Lung microvascular endothelial cell (primary cell): ENCODE measurements around the gene EML4. TPM values are rescaled to one million over a fixed set of nuclear protein-coding genes. Genes with fewer than 3 reads are reported as not detected.

Source experiments
- DNase-seq, 2 donors: peaks; one replicate each; pipeline versions ENCODE4 v3.0.0 to v3.0.0-alpha.2; 2010; ENCODE audit warnings: low read depth in 2 of 2
- total RNA-seq: library from RNA; depleted of rRNA; stranded (reverse); fragments of >200 nt; gene quantifications from 2 replicates; pipeline ENCODE4 v1.2.1, GENCODE V29; 2014

The EML4 gene
- total RNA-seq, 1 donor from 2014 or later = 12.5 TPM

DNA sequence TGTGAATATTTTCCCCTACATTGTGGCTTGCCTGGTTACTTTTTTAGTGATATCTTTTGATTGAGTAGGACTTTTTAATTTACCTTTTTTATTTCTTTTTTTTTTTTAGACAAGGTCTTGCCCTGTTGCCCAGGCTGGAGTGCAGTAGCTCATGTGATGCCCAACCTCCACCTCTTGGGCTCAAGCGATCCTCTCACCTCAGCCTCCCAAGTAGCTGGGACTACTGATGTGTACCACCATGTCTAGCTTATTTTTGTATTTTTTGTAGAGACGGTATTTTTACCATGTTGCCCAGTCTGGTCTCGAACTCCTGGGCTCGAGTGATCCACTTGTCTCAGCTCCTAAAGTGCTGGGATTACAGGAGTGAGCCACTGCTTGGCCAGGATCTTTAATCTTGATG is 25.3 kb downstream of the EML4 start:
- DNase-seq = no peak

DNA sequence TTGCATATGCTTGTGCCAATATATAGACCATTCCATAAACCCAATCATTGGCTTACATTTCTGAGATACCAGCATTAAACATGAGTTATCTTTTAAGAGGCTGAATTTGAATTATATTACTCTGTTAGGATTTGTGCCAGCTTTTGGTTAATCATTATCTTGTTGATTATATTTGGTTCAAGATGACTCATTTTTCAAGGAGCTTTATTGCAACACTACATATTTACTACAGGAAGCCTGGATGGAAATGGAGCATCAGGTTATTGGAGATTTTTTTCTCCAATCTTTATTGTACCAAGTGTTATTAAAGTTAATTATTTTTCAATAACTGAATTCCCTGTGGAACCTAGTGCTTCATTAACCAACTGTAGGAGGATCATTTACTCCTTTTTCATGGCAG is 26.4 kb downstream of the EML4 start:
- peak in 1 of 2 donors; percentile 37 for DNase-seq

DNA sequence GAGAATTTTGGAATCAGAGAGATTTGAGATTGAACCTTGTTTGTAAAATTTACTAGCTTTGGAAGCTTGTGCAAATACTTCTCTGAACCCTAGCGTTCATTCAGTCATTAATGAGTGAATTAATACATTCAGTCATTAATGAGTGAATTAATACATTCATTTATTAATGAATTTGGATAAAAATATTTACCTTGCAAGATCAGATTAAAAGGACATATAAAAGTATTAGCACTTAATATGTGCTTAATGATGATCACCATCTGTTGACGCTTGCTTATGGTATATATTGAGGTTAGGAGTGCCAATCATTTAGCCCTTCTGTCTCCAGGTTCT is 26.9 kb downstream of the EML4 start:
- no peak for DNase-seq

DNA sequence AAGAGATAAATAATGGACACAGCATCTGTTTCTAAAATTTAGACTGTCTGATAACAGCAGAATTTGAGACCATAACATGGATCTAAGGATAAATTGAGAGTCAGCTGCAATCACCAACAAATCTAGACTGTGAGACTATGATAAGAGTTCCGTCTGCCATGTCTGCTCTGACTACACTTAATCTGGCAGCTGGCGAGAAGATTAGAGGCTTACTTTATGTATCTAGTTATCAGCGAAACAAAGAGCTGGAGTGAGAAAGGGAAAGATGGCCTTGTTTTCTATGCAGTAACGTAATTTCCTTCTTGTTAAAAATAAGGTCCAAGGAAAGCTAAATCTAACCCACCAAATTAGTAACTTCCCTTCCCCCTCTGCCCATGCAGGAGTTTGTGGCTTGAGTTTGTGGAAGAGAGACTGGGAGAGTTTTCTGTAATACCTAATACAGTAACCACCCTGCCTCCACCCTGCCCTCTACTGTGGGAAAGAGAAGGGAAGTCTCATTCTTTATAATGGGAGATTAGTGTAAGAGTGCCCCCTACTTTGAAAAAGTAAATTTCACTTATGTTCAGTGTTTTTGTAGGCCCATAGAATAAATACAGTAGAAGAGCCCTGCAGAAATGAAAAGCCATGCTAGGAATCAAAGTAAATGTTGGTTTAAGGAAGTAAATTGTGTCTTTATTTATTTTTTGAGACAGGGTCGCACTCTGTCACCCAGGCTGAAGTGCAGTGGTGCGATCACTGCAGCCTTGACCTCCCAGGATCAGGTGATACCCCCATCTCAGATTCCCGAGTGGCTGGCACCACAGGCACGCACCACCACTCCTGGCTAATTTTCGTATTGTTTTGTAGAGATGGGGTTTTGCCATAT is 27.5 kb downstream of the EML4 start:
- DNase-seq = peak; percentile 47 to 57

DNA sequence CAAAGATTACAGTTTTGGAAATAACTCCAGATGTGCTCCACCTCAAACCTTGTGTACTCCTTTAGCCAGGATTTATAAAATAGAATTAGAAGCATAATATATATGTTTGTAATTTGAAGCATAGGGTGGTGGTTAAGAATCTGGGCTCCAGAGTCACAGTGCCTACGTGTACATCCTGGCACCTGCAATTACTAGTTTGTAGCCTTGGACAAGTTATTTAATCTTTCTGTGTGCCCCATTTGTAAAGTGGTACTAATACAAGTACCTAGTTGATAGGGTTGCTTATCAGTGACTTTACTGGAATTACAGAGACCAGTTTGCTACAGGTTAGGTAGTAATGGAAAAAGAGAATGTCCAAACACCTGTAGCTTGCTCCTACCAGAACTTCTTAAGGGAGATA is 28.6 kb downstream of the EML4 start:
- no peak for DNase-seq

DNA sequence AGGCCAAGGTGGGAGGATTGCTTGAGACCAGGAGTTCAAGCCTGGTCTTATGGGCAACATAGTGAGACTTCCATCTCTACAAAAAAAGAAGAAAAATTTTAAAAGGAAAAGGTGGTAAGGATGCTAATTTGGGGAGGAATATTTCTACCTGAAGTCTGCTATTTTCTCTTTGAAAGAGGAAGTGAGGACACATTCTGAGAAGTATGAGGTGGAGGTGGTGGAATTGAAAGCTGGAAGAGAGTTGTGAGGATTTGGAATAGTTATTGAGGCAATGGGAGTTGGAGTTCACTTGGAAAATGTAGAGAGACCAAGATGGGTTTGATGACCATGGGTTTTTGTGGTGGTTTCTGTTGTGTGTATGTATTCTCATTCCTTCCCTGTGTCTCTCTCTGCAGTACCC is 29.3 kb downstream of the EML4 start:
- no peak for DNase-seq

DNA sequence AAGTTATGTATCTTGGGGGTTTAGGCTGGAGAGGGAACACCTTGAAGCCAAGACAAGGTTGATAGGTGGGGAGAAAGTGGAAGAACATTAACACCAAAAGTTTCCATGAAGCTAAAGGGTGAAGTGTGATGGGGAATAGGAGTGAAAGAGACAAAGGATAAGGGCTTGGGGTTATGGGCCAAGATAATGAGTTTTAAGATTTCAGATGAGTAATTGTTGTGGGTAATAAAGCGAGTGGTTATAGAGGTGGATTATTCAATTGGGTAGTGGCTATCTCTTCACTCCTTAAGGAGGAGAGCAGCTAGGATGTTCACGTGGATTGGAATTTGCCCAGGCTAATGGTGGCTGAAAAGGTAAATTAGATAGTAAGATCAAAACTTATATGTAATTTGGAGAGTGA is 29.8 kb downstream of the EML4 start:
- DNase-seq = no peak

DNA sequence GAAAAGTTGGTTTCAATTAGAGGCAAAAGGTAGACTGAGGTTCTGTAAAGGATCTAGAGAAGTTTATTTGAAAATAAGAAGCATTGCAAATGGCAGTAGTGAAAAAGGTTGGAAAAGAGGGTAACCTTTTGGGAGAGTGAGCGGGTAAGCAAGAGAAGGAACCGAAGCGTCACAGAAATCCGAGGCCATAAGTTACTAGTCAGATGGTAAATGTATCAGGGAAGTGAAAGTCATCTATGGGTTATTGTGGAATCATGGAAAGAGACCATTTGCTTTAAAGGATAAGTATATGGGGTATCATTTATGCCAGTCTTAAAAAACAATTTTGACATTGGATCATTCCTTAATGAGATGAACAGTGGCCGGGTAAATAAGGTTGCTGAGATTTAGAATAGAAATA is 30.5 kb downstream of the EML4 start:
- no peak for DNase-seq

DNA sequence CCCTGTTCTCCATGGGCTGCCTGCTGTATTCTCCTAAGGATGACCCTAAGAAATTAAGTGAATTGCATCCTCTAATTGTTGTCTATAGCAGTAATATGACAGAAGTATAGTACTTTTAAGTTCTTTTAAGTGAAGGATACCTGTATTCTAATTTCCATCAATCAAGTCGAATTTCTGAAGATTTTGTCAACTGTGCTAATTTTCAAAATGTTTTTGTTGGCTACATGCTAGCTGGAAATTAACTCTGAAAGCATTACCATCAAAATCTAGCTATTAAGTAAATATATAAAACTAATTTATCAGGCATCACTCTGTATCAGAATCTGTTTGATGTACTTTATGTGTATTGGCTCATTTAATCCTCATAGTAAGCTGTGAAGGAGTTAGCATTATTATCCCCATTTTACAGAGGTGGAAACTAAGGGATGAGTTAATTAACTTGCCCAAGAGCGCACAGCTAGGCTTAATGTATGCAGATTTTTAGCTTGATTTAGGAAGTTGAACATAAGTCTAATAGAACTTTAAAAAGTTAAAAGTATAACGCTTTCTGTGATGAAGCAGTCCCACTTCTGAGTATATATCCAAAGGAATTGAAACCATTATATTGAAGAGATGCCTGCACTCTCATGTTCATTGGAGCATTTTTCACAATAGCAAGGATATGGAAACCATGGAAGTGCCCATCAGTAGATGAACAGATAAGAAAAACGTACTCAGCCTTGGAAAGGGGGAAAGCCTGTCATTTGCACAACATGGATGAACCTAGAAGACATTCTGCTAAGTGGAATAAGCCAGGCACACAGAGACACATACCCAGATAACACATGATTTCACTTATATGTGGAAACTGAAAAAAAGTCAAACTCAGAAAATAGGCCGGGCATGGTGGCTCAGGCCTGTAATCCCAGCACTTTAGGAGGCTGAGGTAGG is 32.0 kb downstream of the EML4 start:
- DNase-seq = no peak

DNA sequence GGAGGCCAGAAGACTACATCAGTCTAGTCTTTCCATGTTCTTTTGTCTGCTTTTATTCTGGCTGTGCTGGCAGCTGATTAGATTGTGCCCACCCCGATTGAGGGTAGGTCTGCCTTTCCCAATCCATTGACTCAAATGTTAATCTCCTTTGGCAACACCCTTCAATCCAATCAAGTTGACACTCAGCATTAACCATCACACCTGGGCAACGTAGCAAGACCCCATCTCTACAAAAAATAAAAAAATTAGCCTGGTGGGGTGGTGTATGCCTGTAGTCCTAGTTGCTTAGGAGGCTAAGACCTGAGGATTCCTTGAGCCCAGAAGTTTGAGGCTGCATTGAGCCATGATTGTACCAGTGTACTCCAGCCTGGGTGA is 33.5 kb downstream of the EML4 start:
- DNase-seq = no peak

DNA sequence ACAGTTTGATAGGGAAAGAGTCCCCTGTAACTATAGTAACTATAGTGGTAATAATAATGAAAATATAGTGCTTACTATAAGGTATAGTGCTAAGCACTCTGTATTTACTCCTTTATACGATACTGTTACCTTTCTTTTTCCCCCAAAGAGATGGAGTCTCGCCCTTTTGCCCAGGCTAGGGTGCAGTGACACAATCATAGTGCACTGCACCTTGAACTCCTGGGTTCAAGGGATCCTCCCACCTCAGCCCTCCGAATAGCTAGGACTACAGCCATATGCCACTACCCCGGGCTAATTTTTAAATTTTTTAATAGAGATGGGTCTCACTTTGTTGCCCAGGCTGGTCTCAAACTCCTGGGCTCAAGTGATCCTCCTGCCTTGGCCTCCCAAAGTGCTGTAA is 34.6 kb downstream of the EML4 start:
- no peak for DNase-seq

DNA sequence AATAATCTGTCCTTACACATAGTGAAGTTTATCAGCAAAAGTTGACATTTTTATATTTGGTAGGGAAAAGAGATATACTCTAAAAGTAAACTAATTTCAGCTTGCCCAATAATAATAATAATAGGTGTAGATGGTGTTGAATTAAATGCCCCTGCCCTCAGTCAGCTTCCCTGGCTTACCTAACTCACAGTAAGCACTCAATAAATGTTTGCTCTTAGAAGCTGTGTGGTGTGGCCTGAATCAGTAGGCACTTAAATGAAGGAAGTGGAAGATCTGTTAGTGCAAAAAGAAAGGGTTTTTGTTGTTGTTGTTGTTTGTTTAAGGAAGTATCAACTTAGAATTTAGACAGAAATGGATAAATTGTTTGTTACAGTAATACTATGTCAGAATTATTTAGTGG is 36.2 kb downstream of the EML4 start:
- no peak for DNase-seq

DNA sequence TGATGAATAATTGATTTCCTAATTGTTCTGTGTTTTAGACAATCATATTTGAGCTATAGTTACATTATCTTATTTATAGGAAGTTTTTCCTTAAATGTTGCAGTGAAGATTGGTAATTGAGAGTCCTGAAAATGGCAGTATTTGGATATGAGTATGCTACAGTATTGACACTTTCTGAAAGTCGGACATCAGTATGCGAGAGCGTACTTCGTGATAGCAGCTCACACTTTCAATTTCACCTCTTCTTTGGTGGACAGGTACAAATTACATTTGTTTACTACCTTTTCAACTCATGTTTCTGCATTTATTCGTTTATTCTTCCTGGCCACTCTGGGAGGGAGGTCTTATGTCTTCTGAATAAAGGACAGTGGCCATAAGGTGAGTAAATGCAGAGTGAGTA is 38.7 kb downstream of the EML4 start:
- DNase-seq = no peak

DNA sequence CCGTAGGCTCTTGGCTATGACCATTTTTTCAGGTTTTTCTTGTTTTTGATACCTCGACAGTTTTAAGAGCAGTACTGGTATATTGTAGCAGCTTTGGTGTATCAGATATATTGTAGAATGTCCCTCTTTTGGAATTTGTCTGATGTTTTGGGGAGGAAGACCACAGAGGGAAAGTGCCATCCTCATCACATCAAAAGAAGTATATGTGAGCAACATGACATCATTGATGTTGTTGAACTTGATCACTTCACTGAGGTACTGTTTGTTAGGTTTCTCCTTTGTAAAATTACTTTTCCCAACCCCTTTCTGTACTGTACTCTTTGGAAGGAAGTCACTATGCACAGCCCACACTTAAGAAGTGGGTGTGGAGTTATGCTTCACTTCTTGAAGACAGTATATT is 41.0 kb downstream of the EML4 start:
- no peak for DNase-seq

DNA sequence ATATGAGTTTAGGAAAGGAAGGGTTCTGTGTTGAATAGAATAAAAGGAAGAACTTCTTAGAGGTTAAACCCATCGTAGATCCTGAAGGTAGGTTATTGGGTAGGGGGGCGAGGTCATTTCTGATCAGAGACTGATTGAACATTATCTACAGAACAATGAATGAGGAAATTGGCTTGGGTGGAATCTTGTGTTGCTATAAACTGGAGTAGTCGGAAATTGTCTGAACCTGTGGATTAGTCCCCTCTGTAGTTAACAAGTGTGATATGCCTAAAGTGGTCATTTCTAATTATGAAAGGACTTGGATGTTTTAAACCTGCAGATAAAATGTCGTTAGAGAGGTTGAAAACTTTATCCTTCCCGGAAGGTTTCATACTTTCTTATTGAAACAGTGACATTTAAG is 42.1 kb downstream of the EML4 start:
- DNase-seq = no peak

DNA sequence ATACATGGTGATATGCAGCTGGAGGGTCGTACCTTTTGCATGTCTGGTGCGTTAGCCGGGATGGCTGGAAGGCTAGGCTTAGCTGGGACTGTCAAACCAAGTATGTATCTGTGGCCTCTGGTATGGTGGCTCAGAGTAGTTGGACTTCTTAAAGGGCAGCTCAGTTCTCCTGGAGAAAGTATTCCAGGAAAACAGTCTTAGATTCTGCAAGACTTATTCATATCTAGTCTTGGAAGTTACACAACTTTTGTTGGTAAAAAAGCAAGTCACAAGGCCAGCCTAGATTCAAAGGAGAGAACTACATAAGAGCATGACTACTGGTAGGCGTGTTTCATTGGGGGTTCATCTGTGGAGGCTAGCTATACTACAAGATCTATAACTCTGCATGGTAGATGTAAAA is 45.5 kb downstream of the EML4 start:
- no peak for DNase-seq

DNA sequence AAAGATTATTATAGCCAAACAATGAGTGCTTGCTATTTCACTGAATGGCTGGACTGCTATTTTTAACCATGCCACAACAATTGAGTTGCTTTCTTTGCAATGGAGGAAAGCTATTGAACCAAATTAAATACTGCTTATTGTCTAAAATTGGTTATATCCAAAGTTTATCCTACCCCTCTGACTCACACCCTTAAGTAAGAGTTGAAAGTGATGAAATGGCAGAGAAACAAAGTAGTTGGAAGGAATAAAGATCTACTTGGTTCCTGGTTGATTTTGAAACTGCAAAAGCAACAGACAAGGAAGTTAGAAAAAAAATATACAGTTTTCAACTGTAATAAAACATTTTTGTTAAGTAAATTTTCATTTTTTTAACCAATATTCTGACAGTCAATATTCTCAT is 47.5 kb downstream of the EML4 start:
- no peak for DNase-seq

DNA sequence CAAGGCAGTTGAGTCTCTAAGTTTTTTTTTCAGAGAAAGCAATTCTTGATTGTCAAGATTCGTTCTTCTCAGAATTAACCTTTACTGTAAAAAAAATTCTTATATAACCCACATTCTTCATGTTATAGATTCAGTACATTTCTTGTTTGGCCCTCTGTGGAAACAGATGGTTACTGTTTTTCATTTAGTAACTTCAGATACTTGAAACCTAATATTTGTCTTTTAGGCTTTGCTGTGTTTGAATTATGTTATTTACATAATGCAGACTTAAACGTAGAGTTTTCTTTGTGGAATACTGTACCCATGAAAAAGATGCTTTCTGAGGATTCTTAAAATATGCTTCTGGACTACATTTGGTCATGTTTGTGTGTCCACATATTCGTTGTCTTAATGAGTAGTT is 48.2 kb downstream of the EML4 start:
- DNase-seq = no peak

DNA sequence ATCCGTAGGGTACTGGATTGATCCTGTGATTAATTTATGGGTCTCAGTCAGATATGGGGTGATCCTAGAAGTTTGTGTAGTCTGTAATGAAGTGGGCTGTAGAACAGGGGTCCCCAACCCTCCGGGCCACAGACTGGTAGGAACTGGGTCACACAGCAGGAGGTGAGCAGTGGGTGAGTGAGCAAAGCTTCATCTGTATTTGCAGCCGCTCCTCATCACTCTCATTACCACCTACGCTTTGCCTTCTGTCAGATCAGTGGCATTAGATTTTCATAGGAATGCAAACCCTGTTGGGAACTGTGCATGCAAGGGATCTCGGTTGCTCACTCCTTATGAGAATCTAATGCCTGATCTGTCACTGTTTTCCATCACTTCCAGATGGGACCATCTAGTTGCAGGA is 48.8 kb downstream of the EML4 start:
- no peak for DNase-seq

DNA sequence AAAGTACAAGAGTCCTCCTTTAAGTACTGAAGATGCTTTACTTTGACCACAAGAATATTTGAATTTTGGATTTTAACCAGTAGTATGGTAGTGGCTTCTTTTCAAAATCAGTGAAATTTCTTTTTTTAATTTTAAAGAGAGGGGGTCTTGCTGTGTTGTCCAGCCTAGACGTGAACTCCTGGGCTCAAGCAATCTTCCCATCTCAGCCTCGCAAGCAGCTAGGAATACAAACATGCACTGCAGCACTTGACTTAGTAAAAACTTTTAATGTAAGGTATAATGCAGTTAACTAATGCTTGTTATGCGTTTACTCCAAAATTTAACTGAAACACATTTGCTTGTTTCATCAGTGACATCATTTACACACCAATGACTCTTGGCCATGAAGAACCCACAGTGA is 49.6 kb downstream of the EML4 start:
- DNase-seq = no peak

DNA sequence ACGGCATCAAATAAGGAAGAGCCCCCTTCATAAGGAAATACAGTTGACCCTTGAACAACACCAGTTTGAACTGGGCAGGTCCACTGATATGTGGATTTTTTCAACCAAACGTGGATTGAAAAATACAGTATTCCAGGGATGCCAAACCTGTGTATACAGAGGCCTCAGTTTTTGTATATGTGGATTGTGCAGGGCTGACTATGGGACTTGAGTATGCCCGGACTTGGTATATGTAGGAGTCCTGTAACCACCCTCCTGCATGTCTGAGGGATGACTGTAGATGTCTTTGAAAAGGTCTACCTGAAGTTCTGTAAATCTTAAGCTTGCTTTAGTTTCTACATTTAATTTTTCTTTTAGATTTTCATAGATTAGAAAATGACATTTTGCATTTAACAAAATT is 50.0 kb downstream of the EML4 start:
- DNase-seq = no peak

DNA sequence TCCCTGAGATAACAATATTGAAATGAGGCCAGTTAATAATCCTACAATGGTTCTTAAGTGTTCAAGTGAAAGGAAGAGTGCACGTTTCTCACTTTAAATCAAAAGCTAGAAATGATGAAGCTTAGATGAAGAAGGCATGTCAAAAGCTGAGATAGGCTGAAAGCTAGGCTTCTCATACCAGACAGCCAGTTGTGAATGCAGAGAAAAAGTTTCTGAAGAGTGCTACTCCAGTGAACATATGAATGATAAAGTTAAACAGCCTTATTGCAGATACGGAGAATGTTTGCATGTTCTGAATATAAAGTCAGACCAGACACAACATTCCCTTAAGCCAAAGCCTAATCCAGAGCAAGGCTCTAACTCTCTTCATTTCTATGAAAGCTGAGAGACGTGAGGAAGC is 51.4 kb downstream of the EML4 start:
- DNase-seq = no peak
